Natural killer cell (primary cell): ENCODE data around the gene TARBP2. TPM values are rescaled to one million over a fixed set of nuclear protein-coding genes. Genes with fewer than 3 reads are reported as not detected.

Experiments used
- ATAC-seq, 3 donors: fragments of 150-1000 bp in 2 of 3; fragments of 200-7000 bp in 1 of 3; cut with Tn5 transposase; 1 replicate in 1 of 3; 2 replicates in 2 of 3; pipeline ENCODE4 v1.10.0; 2021; ENCODE audit warnings: mild to moderate bottlenecking in 2 of 3, moderate library complexity in 2 of 3
- DNase-seq, 2 donors: peaks; one replicate each; pipeline versions ENCODE4 v3.0.0 to v3.0.0-alpha.2; 2013 to 2021; ENCODE audit warnings: mixed read lengths in 1 of 2
- H3K27ac ChIP-seq: one replicate; pipeline ENCODE4 v1.5.1; 2013; ENCODE audit warnings: mild to moderate bottlenecking, low read length
- H3K27me3 ChIP-seq: one replicate; pipeline ENCODE4 v1.6.1; 2013; ENCODE audit warnings: low read length; ENCODE audit not compliant: control insufficient read depth, insufficient read depth
- H3K36me3 ChIP-seq: one replicate; pipeline ENCODE4 v1.6.1; 2013; ENCODE audit warnings: low read length; ENCODE audit not compliant: control insufficient read depth, insufficient read depth
- H3K4me1 ChIP-seq: one replicate; pipeline ENCODE4 v1.6.1; 2013; ENCODE audit warnings: low read length; ENCODE audit not compliant: control insufficient read depth, insufficient read depth
- H3K4me3 ChIP-seq: one replicate; pipeline ENCODE4 v1.5.1; 2013; ENCODE audit warnings: low read length
- H3K9me3 ChIP-seq: one replicate; pipeline ENCODE4 v1.6.1; 2013; ENCODE audit warnings: low read length; ENCODE audit not compliant: control insufficient read depth, insufficient read depth
- H3K27ac Mint-ChIP-seq, 2 donors: one replicate each; pipeline ENCODE4 v1.8.0; 2022; ENCODE audit warnings: mild to moderate bottlenecking in 2 of 2, mixed read lengths in 2 of 2, moderate library complexity in 1 of 2
- H3K27me3 Mint-ChIP-seq, 2 donors: one replicate each; pipeline ENCODE4 v1.8.0; 2022; ENCODE audit warnings: low read depth in 2 of 2, mixed read lengths in 2 of 2
- H3K36me3 Mint-ChIP-seq: one replicate; pipeline ENCODE4 v1.8.0; 2022; ENCODE audit warnings: mixed read lengths
- H3K4me1 Mint-ChIP-seq, 2 donors: one replicate each; pipeline ENCODE4 v1.8.0; 2022; ENCODE audit warnings: mixed read lengths in 2 of 2
- H3K4me3 Mint-ChIP-seq: one replicate; pipeline ENCODE4 v1.8.0; 2022; ENCODE audit warnings: mild to moderate bottlenecking, moderate library complexity, mixed read lengths
- H3K9me3 Mint-ChIP-seq, 2 donors: one replicate each; pipeline ENCODE4 v1.8.0; 2022; ENCODE audit warnings: mixed read lengths in 2 of 2
- CTCF ChIP-seq: fragments of 200-600 bp; IDR thresholded peaks from one replicate; pipeline ENCODE4 v1.8.0; 2022; ENCODE audit warnings: antibody characterized with exemption
- whole genome bisulfite sequencing: methylation state at CpG from one replicate; pipeline ENCODE4 v1.1.7; 2013; ENCODE audit warnings: missing lambda C conversion rate; ENCODE audit not compliant: insufficient coverage; 5-methylcytosine and 5-hydroxymethylcytosine counted together
- intact Hi-C: fragments of 100-400 bp; cut with micrococcal nuclease; formaldehyde crosslinking; loops from one replicate; pipeline ENCODE4 v1.14.2; 2022
- total RNA-seq, 4 donors: library from RNA; stranded (reverse); fragments of 120-200 nt in 1 of 4; gene quantifications; one replicate each; pipeline versions ENCODE4 v1.2.3 to v1.2.4, GENCODE V29; 2013 to 2022

The TARBP2 gene
- total RNA-seq, 3 donors from 2014 or later (not counting 1 experiment from before 2014, with no cell fraction given), result 23.8 to 35.1 (median 33.7) TPM

GRCh38 chr12:53476769-53477209, 24.3 kb upstream of the TARBP2 start:
- H3K36me3 ChIP-seq, result peaks cover 85% of the 10 kb centered on the region
- intact Hi-C loops, result no loop called here
- no peaks in the 10 kb centered on the region for H3K27me3 ChIP-seq
- ATAC-seq (peak in 2 of 3 donors; percentile 33 to 39), DNase-seq (peak in 1 of 2 donors; percentile 39)
- Mint-ChIP-seq H3K9me3 (no peaks in the 10 kb centered on the region), H3K36me3 (peaks cover 17% of the 10 kb centered on the region), H3K4me1 (peaks cover 40 to 45% of the 10 kb centered on the region in 2 donors), H3K27me3 (no peaks in the 10 kb centered on the region), H3K27ac (peak overlapping the region; percentile 48 to 79), H3K4me3 (no peak overlapping the region)
- H3K4me3 ChIP-seq, result no peak overlapping the region
- peak; percentile 17 for TF ChIP-seq CTCF
- H3K4me1 ChIP-seq, result no peaks in the 10 kb centered on the region
- no peaks in the 10 kb centered on the region for H3K9me3 ChIP-seq
- WGBS, result 81% methylated on average over 2 of the region's 2 CpGs
- no peak overlapping the region for H3K27ac ChIP-seq

- intact Hi-C loops, result no loop called here
- H3K4me1 Mint-ChIP-seq, result peaks cover 34 to 42% of the 10 kb centered on the region in 2 donors
- no peak overlapping the region for H3K27ac ChIP-seq
- H3K4me1 ChIP-seq, result no peaks in the 10 kb centered on the region
- H3K9me3 ChIP-seq, result no peaks in the 10 kb centered on the region
- 83% methylated on average over 1 of the region's 1 CpG for WGBS
- no peaks in the 10 kb centered on the region for H3K9me3 Mint-ChIP-seq
- no peak overlapping the region for H3K4me3 ChIP-seq
- TF ChIP-seq CTCF, result no peak
- H3K36me3 Mint-ChIP-seq, result peaks cover 10% of the 10 kb centered on the region
- no peak overlapping the region for H3K4me3 Mint-ChIP-seq
- no peak for DNase-seq
- no peaks in the 10 kb centered on the region for H3K27me3 Mint-ChIP-seq
- H3K27ac Mint-ChIP-seq, result peak overlapping the region; percentile 16 to 31
- no peak for ATAC-seq
- H3K36me3 ChIP-seq, result peaks cover 85% of the 10 kb centered on the region
- H3K27me3 ChIP-seq, result no peaks in the 10 kb centered on the region
These were observed 22.2 kb upstream of the TARBP2 start for GRCh38 chr12:53478865-53479264.

- H3K27ac Mint-ChIP-seq, result peak overlapping the region; percentile 16 to 31
- no peak for TF ChIP-seq CTCF
- H3K36me3 Mint-ChIP-seq, result peaks cover 10% of the 10 kb centered on the region
- DNase-seq (no peak), ATAC-seq (no peak)
- Histone ChIP-seq H3K36me3 (peaks cover 85% of the 10 kb centered on the region), H3K4me1 (no peaks in the 10 kb centered on the region), H3K27ac (no peak overlapping the region), H3K9me3 (no peaks in the 10 kb centered on the region), H3K4me3 (no peak overlapping the region), H3K27me3 (no peaks in the 10 kb centered on the region)
- 100% methylated on average over 3 of the region's 5 CpGs for WGBS
- H3K4me3 Mint-ChIP-seq, result no peak overlapping the region
- no peaks in the 10 kb centered on the region for H3K9me3 Mint-ChIP-seq
- H3K4me1 Mint-ChIP-seq, result peaks cover 31 to 37% of the 10 kb centered on the region in 2 donors
- no peaks in the 10 kb centered on the region for H3K27me3 Mint-ChIP-seq
- intact Hi-C loops, result no loop called here
These were observed 21.8 kb upstream of the TARBP2 start for GRCh38 chr12:53479331-53479730.
